ENCODE results near the gene ERICH4.
"Not testable (repeated sequence)": the region's sequence is repeated elsewhere in the genome, so short reads cannot be mapped to it uniquely, and the experiment has no call there.

Gene ERICH4

DNA sequence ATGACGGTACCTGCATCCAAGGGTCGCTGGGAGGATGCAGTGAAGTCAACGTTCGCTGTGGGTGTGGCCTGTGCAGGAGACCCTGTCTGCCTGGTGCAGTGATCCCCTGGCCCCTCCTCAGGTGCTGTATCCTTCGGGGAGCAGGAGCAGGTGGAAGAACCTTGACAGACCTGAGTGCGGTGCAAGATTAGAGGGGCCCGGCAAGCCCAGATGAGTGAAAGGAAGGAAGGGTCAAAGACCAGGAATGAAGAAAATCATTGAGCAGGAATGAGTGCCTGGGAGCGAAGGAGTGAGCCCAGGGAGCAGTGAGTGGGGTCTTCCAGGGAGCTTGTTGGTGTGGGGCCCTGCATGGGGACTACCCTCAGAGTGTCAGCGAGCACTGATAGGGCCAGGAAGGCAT is 28.5 kb upstream of the ERICH4 start:
- DNase-seq (ENCODE audit: low read depth): no peak

DNA sequence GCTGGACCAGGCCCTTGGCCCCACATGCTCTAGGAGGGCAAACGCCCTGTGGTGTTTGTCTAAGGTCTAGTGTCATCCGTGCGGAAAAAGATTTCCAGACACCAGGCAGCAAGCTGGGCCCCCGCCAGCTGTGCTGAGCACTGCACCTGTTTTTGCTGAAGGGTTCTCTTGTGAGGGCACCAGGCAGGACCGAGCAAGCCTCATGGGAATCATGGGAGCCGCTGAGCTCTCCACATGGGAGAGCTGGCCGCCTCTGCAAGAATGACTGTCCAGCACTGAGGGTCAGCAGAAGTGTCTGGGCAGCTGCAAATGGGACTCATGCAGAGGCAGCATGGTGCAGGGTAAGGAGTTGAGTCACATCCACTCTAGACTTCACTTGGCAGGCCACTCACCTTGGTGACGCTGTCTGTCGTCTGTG is 27.8 kb upstream of the ERICH4 start:
- no peak for DNase-seq (ENCODE audit: low read depth)

DNA sequence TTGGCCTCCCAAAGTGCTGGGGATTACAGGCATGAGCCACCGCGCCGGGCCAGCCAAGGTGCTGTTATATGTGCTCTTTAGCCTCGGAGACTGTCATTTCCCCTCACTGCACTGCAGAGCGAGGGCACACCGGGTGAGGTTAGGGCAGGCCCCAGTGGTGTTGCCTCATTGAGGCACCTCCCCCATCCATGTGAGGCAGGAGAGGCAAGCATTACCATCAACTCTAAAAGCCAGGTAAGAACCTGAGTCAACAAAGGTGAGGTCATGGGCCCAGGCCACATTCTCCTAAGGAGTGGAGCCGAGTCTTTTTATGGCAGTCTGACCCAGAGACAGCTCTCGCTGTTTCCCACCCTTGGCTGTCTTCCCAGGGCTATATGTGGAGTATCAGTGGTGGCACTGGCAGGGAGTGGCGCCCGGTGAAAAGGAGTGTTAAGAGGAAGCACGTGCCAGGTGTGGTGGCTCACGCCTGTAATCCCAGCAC is 26.7 kb upstream of the ERICH4 start:
- DNase-seq (ENCODE audit: low read depth): no peak

- DNase-seq (ENCODE audit: low read depth): no peak
Observed at GRCh38 chr19:41420101-41420880, 22.7 kb upstream of the ERICH4 start.

DNA sequence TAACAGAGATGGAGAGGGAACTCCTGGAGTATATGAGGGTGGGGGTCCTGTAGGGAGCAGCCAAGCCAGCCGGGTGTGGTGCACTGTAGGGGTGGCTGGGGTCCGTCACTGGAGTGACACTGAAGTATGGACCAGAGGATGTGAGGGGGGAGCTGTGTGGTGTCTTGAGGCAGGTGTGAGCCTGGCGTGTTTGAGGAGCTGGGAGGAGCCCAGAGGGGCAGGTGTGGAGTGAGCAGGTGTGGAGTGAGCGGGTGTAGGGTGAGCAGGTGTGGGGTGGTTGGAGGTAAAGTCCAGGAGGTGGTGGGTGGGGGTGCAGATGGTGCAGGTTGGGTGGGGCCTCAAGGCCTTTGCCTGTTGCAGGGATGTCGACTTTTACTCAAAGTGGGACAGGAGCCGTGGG is 21.6 kb upstream of the ERICH4 start:
- no peak for DNase-seq (ENCODE audit: low read depth)

GRCh38 chr19:41421973-41422372 is 21.0 kb upstream of the ERICH4 start:
- DNase-seq (ENCODE audit: low read depth): no peak

DNA sequence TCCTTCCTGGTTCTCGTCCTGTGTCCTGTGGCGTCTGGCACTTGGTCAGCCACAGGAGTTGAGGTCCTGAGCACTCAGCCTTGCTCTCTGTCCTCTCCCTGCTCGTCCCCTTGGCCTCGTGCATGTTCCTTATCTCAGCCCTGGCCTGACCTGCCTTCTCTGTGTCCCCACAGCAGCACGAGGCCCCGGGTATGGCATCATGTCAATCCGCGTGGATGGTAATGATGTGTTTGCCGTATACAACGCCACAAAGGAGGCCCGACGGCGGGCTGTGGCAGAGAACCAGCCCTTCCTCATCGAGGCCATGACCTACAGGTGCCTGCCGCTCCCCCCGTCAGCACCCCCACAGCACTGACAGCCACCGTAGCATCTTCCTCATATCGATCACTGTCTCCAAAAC is 20.5 kb upstream of the ERICH4 start:
- no peak for DNase-seq (ENCODE audit: low read depth)

DNA sequence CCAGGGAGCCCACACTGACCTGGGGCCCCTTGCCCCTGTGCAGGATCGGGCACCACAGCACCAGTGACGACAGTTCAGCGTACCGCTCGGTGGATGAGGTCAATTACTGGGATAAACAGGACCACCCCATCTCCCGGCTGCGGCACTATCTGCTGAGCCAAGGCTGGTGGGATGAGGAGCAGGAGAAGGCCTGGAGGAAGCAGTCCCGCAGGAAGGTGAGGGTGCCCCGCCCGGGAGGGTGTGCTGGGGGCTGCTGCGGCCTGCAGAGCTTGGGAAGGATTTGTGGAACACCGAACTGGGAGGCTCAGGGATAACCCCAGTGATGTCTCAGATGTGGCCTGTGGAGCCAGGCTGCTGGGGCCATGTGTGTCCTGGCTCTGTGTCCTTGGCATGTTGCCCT is 20.0 kb upstream of the ERICH4 start:
- DNase-seq (ENCODE audit: low read depth): no peak

DNA sequence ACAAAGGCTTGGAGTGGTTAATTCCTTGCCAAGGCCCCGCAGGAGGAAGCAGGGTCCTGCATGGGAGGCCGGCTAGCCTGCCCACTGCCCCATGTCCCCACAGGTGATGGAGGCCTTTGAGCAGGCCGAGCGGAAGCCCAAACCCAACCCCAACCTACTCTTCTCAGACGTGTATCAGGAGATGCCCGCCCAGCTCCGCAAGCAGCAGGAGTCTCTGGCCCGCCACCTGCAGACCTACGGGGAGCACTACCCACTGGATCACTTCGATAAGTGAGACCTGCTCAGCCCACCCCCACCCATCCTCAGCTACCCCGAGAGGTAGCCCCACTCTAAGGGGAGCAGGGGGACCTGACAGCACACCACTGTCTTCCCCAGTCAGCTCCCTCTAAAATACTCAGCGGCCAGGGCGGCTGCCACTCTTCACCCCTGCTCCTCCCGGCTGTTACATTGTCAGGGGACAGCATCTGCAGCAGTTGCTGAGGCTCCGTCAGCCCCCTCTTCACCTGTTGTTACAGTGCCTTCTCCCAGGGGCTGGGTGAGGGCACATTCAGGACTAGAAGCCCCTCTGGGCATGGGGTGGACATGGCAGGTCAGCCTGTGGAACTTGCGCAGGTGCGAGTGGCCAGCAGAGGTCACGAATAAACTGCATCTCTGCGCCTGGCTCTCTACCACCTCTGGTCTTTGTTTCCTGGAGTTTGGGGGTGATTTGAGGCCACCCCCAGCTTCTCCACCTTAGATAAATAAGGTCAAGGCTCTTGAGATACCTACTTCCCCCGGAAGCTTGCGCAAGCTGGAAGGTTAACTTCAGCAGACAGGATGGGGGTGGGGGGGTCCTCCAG is 18.4 kb upstream of the ERICH4 start:
- DNase-seq (ENCODE audit: low read depth): no peak

DNA sequence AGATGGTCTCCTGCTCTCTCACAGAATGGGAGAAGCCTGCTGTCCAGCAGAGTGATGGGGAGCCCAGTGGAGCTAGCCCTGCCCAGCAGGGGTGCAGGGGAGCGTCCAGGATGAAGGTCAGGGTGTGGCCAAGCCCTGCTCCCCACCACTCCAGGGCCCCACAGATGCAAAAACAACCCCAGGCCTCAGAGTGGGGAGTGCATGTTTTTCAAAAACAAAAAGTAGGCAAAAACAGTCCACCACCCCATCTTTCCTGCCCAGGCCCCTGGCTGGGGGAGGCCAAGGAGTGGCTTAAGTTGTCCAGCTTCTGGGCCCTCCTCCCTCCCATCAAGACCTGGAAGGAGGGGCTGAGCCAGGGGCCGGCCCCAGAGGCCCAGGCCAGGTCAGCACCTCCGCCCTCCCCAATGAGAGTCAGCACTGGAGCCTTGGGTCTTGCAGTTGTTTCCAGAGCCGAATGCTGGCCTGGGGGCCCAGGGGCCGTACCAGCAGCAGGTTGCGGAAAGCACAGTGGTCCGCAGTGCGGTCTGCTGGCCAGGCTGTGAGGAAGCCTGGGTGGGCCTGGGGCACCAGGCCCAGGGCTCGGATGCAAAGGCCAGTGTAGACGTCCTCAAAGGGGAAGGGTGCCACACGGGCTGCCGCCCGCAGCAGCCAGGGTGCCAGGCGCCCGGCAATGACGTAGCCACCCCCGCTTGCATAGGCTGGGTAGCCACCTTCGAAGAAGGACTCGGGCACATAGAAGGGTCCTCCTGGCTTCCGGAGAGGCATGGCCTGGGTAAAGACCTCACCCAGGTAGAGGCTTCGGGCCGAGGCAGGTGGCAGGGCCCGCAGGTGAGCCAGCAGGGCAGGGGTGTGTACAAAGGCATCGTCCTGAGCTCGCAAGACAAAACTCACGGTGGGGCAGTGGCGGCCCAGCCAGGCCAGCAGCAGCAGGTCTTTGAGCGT is 17.5 kb upstream of the ERICH4 start:
- DNase-seq (ENCODE audit: low read depth): no peak

DNA sequence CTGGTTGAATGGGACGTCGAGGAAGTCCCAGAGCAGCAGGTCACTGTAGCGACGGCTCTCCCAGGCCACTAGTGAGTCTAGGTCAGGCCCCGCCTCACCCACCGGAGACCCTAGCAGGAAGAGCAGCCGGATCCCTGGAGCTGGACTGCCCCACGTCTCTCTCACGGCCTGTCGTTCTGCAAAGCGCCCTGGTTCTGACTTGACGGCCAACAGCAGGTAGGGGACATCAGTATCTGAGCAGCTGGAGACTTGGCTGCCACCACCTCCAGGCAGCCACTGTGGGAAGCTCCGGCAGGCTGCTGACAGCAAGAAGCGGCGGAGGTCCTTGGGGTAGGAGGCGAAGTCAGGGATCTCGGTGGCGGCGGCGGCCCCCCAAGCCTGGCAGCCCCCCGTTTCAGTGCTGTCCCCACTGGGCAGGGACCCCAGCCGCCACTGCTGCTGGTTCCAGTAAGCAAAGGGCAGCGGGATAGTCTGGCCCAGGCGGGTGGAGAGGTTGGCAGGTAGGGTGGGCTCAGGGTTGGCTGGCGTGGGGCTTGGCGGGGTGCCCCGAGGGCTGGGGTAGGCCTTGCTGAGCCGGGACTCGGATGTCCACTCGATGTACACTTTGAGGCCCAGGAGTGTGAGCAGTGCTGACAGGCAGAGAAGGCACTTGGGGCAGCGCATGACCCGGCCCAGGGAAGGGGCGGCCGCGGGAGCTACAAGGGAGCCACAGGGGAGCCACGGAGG is 16.7 kb upstream of the ERICH4 start:
- no peak for DNase-seq (ENCODE audit: low read depth)

- DNase-seq (ENCODE audit: low read depth): no peak
Observed at GRCh38 chr19:41426952-41427646, 15.9 kb upstream of the ERICH4 start, which contains the start of gene B3GNT8. B3GNT8 (minus strand) TSS chr19:41427374; CDS start chr19:41426778, 596 bp downstream.

GRCh38 chr19:41427647-41428480 is 15.1 kb upstream of the ERICH4 start:
- DNase-seq (ENCODE audit: low read depth): peak; percentile 25

GRCh38 chr19:41428481-41428859 is 14.5 kb upstream of the ERICH4 start:
- DNase-seq (ENCODE audit: low read depth): no peak

- no peak for DNase-seq (ENCODE audit: low read depth)
Observed at GRCh38 chr19:41430922-41431321, 12.0 kb upstream of the ERICH4 start.

GRCh38 chr19:41431426-41432386 is 11.2 kb upstream of the ERICH4 start:
- DNase-seq (ENCODE audit: low read depth): no peak

DNA sequence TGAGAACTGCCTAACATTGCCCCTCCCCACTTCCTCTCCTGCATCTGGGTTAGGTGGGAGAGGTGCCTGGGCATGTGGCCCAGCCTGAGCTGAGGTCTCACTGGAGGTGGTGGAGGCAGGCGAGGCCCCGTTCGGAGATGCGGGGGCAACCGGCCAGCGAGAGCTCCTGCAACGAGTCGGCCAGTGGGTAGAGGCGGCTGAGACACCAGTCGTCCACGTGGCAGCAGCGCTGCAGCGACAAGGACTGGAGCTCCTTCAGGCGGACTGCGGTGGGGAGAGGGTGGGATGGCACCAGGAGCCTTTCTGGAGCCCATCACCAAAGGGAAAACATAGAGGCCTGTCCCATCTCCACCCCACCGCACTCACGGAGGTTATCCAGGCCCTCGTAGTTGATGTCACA is 9.8 kb upstream of the ERICH4 start:
- DNase-seq (ENCODE audit: low read depth): no peak

DNA sequence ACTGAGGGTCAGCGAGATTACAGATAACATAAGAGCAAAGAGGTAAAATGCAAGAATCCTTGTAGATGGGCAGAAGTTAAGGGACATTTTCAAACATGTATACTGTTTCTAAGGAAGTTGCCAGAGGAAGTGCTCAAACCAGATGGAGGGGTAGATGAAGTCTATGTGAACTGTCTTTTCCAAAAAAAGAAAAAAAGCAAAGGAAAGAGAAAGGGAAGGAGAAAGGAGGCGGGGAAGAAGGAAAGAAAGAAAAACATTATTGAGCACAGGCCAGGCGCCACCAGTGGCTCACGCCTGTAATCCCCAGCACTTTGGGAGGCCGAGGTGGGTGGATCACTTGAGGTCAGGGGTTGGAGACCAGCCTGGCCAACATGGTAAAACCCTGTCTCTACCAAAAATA is 8.5 kb upstream of the ERICH4 start:
- no peak for DNase-seq (ENCODE audit: low read depth)

- not testable (repeated sequence) for DNase-seq (ENCODE audit: low read depth)
Observed at GRCh38 chr19:41435376-41435775, 7.6 kb upstream of the ERICH4 start.
